WTC11 (cell line): Measurements from ENCODE around the gene NEK7. TPM values are rescaled to one million over a fixed set of nuclear protein-coding genes. Genes with fewer than 3 reads are reported as not detected.
"Not testable (repeated sequence)": the region's sequence is repeated elsewhere in the genome, so short reads cannot be mapped to it uniquely, and the experiment has no call there.

ENCODE experiments used
- ATAC-seq: fragments of 200-7000 bp; cut with Tn5 transposase; 2 replicates; pipeline ENCODE4 v1.10.0; 2021; ENCODE audit warnings: mild to moderate bottlenecking, moderate library complexity
- CTCF ChIA-PET: fragments of 300-600 bp; sonication (Branson Sonifier 250); formaldehyde crosslinking; loops from one replicate; lab custom pipeline; 2021; ENCODE audit warnings: antibody characterized with exemption; lab: Charles Lee
- POLR2A ChIA-PET: fragments of 350-600 bp; sonication (Branson Sonifier 250); formaldehyde crosslinking; loops from one replicate; lab custom pipeline; 2021; ENCODE audit warnings: antibody characterized with exemption; lab: Charles Lee
- DNase-seq: peaks from one replicate; pipeline ENCODE4 v3.0.0; 2021; ENCODE audit warnings: low spot score
- H3K27ac Mint-ChIP-seq: 2 replicates; pipeline ENCODE4 v1.8.0; 2021; ENCODE audit warnings: mixed read lengths
- H3K27me3 Mint-ChIP-seq: 2 replicates; pipeline ENCODE4 v1.8.0; 2021; ENCODE audit warnings: low read depth, mild to moderate bottlenecking, moderate library complexity, mixed read lengths
- H3K36me3 Mint-ChIP-seq: 2 replicates; pipeline ENCODE4 v1.8.0; 2021; ENCODE audit warnings: mixed read lengths
- H3K4me1 Mint-ChIP-seq: 2 replicates; pipeline ENCODE4 v1.8.0; 2022; ENCODE audit warnings: mixed read lengths
- H3K4me3 Mint-ChIP-seq: 2 replicates; pipeline ENCODE4 v1.8.0; 2021; ENCODE audit warnings: mild to moderate bottlenecking, moderate library complexity, mixed read lengths
- H3K9me3 Mint-ChIP-seq: 2 replicates; pipeline ENCODE4 v1.8.0; 2021; ENCODE audit warnings: mixed read lengths
- E2F1 ChIP-seq: sonication (generic); formaldehyde crosslinking; IDR thresholded peaks from 2 replicates; pipeline ENCODE4 v1.8.0; 2022; ENCODE audit warnings: mild to moderate bottlenecking, missing genetic modification reagents
- FOXK1 ChIP-seq: sonication (generic); formaldehyde crosslinking; IDR thresholded peaks from 2 replicates; pipeline ENCODE4 v1.8.0; 2022; ENCODE audit warnings: mild to moderate bottlenecking, moderate library complexity, missing genetic modification reagents
- HMGA2 ChIP-seq: fragments of 250-450 bp; sonication (Bioruptor Pico); IDR thresholded peaks from 2 replicates; pipeline ENCODE4 v1.4.0; 2021; ENCODE audit warnings: mild to moderate bottlenecking, moderate library complexity
- HMGXB4 ChIP-seq: sonication (generic); formaldehyde crosslinking; IDR thresholded peaks from 2 replicates; pipeline ENCODE4 v1.8.1; 2023; ENCODE audit warnings: mild to moderate bottlenecking, moderate library complexity, missing genetic modification reagents
- MAX ChIP-seq: sonication (generic); formaldehyde crosslinking; IDR thresholded peaks from 2 replicates; pipeline ENCODE4 v1.8.0; 2022; ENCODE audit warnings: mild to moderate bottlenecking, missing genetic modification reagents
- MLX ChIP-seq: sonication (generic); formaldehyde crosslinking; IDR thresholded peaks from 2 replicates; pipeline ENCODE4 v1.8.1; 2023; ENCODE audit warnings: mild to moderate bottlenecking, missing genetic modification reagents, moderate library complexity
- NFE2L1 ChIP-seq: sonication (generic); formaldehyde crosslinking; IDR thresholded peaks from 2 replicates; pipeline ENCODE4 v1.8.1; 2023; ENCODE audit warnings: missing genetic modification reagents
- NR3C1 ChIP-seq: sonication (generic); formaldehyde crosslinking; conservative IDR thresholded peaks from 2 replicates; pipeline ENCODE4 v1.8.1; 2023; ENCODE audit warnings: low read depth, mild to moderate bottlenecking, missing genetic modification reagents
- TP53 ChIP-seq: sonication (generic); formaldehyde crosslinking; IDR thresholded peaks from 2 replicates; pipeline ENCODE4 v1.8.1; 2023; ENCODE audit warnings: mild to moderate bottlenecking, missing genetic modification reagents
- ZMAT4 ChIP-seq: fragments of 250-450 bp; sonication (Bioruptor Pico); IDR thresholded peaks from 2 replicates; pipeline ENCODE4 v1.9.0; 2021; ENCODE audit warnings: mild to moderate bottlenecking
- ZNF281 ChIP-seq: sonication (generic); formaldehyde crosslinking; IDR thresholded peaks from 2 replicates; pipeline ENCODE4 v1.8.0; 2023; ENCODE audit warnings: mild to moderate bottlenecking, missing genetic modification reagents
- ZNF425 ChIP-seq: fragments of 250-450 bp; sonication (Bioruptor Pico); conservative IDR thresholded peaks from 2 replicates; pipeline ENCODE4 v1.9.0; 2021; ENCODE audit warnings: mild to moderate bottlenecking
- total RNA-seq: library from RNA; stranded (reverse); gene quantifications from 3 replicates; pipeline ENCODE4 v1.2.3, GENCODE V29; 2021

The NEK7 gene
- total RNA-seq, 1 experiment from 2014 or later, result 10.3 TPM

- TF ChIP-seq ZNF425 (CRISPR knock-in tag), result no peak
- TF ChIP-seq, all 79 proteins: peak for 0
Measured at GRCh38 chr1:198220428-198220827, 63.6 kb downstream of the NEK7 start (continued).

- H3K27ac Mint-ChIP-seq, H3K36me3 Mint-ChIP-seq, ATAC-seq, POLR2A ChIA-PET, H3K4me3 Mint-ChIP-seq, DNase-seq, H3K9me3 Mint-ChIP-seq, CTCF ChIA-PET, H3K4me1 Mint-ChIP-seq, H3K27me3 Mint-ChIP-seq: not testable (repeated sequence)
Measured at GRCh38 chr1:198227010-198227409, 70.2 kb downstream of the NEK7 start.

GRCh38 chr1:198227454-198227853, 70.7 kb downstream of the NEK7 start:
- not testable (repeated sequence) for ATAC-seq, H3K4me3 Mint-ChIP-seq

GRCh38 chr1:198228925-198229324, 72.1 kb downstream of the NEK7 start:
- no peaks in the 10 kb centered on the region for H3K27me3 Mint-ChIP-seq
- DNase-seq, result no peak
- ATAC-seq, result no peak
- H3K4me1 Mint-ChIP-seq, result peaks cover 22% of the 10 kb centered on the region
- H3K27ac Mint-ChIP-seq, result no peak overlapping the region
- ChIA-PET POLR2A (no interaction called here), CTCF (no interaction called here)
- H3K4me3 Mint-ChIP-seq, result no peak overlapping the region
- peaks cover 7% of the 10 kb centered on the region; the same call in 1 of the 2 replicates for H3K9me3 Mint-ChIP-seq
- H3K36me3 Mint-ChIP-seq, result peaks cover 3% of the 10 kb centered on the region; the same call in 1 of the 2 replicates
- TF ChIP-seq HMGA2 (CRISPR knock-in tag) (no peak), NFE2L1 (no peak), E2F1 (CRISPR knock-in tag) (no peak), HMGXB4 (CRISPR knock-in tag) (no peak), MAX (no peak), TP53 (no peak), FOXK1 (CRISPR knock-in tag) (no peak), ZNF281 (CRISPR knock-in tag) (no peak), ZMAT4 (CRISPR knock-in tag) (no peak), NR3C1 (CRISPR knock-in tag) (no peak), MLX (CRISPR knock-in tag) (no peak)

More at GRCh38 chr1:198227454-198227853, 70.7 kb downstream of the NEK7 start:
- POLR2A ChIA-PET, H3K27me3 Mint-ChIP-seq, CTCF ChIA-PET, H3K36me3 Mint-ChIP-seq, DNase-seq, H3K9me3 Mint-ChIP-seq, H3K27ac Mint-ChIP-seq: not testable (repeated sequence)
- peaks cover 14% of the 10 kb centered on the region for H3K4me1 Mint-ChIP-seq
